Esophagus muscularis mucosa (tissue), 4 donors: ENCODE results near the gene CLEC18B.
"Not testable (repeated sequence)": the region's sequence is repeated elsewhere in the genome, so short reads cannot be mapped to it uniquely, and the experiment has no call there.

ENCODE experiments used
- CTCF ChIP-seq, 3 experiments: fragments of 200-600 bp in 2 of 3; fragments of 450-650 bp in 1 of 3; sonication (generic) in 2 of 3; IDR thresholded peaks; one replicate each; pipeline ENCODE4 v1.5.1; 2017 to 2019; ENCODE audit warnings: antibody characterized with exemption in 3 of 3, mild to moderate bottlenecking in 2 of 3, moderate library complexity in 1 of 3
- EP300 ChIP-seq: sonication (generic); formaldehyde crosslinking; IDR thresholded peaks from one replicate; pipeline ENCODE4 v1.6.1; 2017; ENCODE audit warnings: antibody characterized with exemption
- POLR2A ChIP-seq: fragments of 450-650 bp; IDR thresholded peaks from one replicate; pipeline ENCODE4 v1.6.1; 2017; ENCODE audit warnings: antibody characterized with exemption, moderate library complexity, mild to moderate bottlenecking, low read depth
- POLR2AphosphoS5 ChIP-seq, 2 donors: sonication (generic); formaldehyde crosslinking; IDR thresholded peaks; one replicate each; pipeline ENCODE4 v1.6.1; 2017; ENCODE audit warnings: antibody characterized with exemption in 2 of 2

DNA sequence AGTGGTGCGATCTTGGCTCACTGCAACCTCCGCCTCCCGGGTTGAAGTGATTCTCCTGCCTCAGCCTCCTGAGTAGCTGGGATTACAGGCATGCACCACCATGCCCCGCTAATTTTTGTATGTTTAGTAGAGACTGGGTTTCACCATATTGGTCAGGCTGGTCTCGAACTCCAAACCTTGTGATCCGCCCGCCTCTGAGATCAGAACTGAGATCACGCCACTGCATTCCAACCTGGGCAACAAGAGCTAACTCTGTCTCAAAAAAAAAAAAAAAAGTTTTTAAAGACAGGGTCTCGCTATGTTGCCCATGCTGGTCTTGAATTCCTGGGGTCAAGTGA is 47.5 kb downstream of the CLEC18B start:
- TF ChIP-seq POLR2A; POLR2AphosphoS5 (IDR thresholded peaks at IDR 0.05); CTCF (IDR thresholded peaks at IDR 0.05); EP300: not testable (repeated sequence)
